HEK293 (cell line): ENCODE measurements around the gene NF2.

Source experiments
- CTCF ChIA-PET: fragments of 350-600 bp; formaldehyde crosslinking; extraction: SDS; loops from one replicate; lab custom pipeline; 2021; ENCODE audit warnings: antibody characterized with exemption; lab: Yijun Ruan, JAX
- POLR2A ChIA-PET: fragments of 300-600 bp; formaldehyde crosslinking; extraction: SDS; loops from one replicate; lab custom pipeline; 2020; ENCODE audit warnings: antibody characterized with exemption, inconsistent platforms; lab: Yijun Ruan, JAX
- H3K27ac ChIP-seq: fragments of 200-500 bp; sonication (Bioruptor generic); 2 replicates; pipeline ENCODE4 v1.5.1; 2014; ENCODE audit warnings: low read depth, low read length, control low read depth, inconsistent platforms; ENCODE audit errors: extremely low read depth
- H3K36me3 ChIP-seq, 2 experiments: fragments of 200-500 bp in 1 of 2; sonication (Bioruptor generic) in 1 of 2; 1 replicate in 1 of 2; 2 replicates in 1 of 2; pipeline ENCODE4 v1.5.1; 2014 to 2017; ENCODE audit warnings: inconsistent platforms in 2 of 2, low read length in 2 of 2; ENCODE audit not compliant: control insufficient read depth in 2 of 2, insufficient read depth in 1 of 2
- H3K4me1 ChIP-seq: fragments of 200-500 bp; sonication (Bioruptor generic); 2 replicates; pipeline ENCODE4 v1.5.1; 2014; ENCODE audit warnings: mild to moderate bottlenecking, low read length, inconsistent platforms; ENCODE audit not compliant: control insufficient read depth, insufficient read depth
- H3K4me3 ChIP-seq: 2 replicates; pipeline ENCODE4 v1.5.1; 2011; ENCODE audit warnings: low read depth, mild to moderate bottlenecking, control low read depth, low read length, moderate library complexity
- H3K9me3 ChIP-seq: fragments of 200-500 bp; sonication (Bioruptor generic); 2 replicates; pipeline ENCODE4 v1.5.1; 2014; ENCODE audit warnings: low read depth, low read length, inconsistent platforms; ENCODE audit not compliant: control insufficient read depth, insufficient read depth
- BCL11B ChIP-seq: fragments of 450-650 bp; formaldehyde crosslinking; IDR thresholded peaks from 2 replicates; pipeline ENCODE4 v1.5.1; 2016; ENCODE audit warnings: low read depth, missing biosample characterization, missing genetic modification characterization
- EGR2 ChIP-seq: fragments of 450-650 bp; formaldehyde crosslinking; IDR thresholded peaks from 2 replicates; pipeline ENCODE4 v1.5.1; 2016; ENCODE audit warnings: low read depth, missing biosample characterization, missing genetic modification characterization
- KLF8 ChIP-seq: fragments of 450-650 bp; formaldehyde crosslinking; IDR thresholded peaks from 2 replicates; pipeline ENCODE4 v1.5.1; 2016; ENCODE audit warnings: missing biosample characterization, missing genetic modification characterization
- KLF9 ChIP-seq: fragments of 450-650 bp; formaldehyde crosslinking; IDR thresholded peaks from 2 replicates; pipeline ENCODE4 v1.5.1; 2016; ENCODE audit warnings: missing biosample characterization, missing genetic modification characterization, low read depth
- MEIS1 ChIP-seq: sonication (generic); formaldehyde crosslinking; IDR thresholded peaks from 2 replicates; pipeline ENCODE4 v1.8.1; 2022; ENCODE audit warnings: missing genetic modification reagents, mild to moderate bottlenecking, borderline replicate concordance
- MZF1 ChIP-seq: fragments of 450-650 bp; formaldehyde crosslinking; IDR thresholded peaks from 2 replicates; pipeline ENCODE4 v1.5.1; 2017; ENCODE audit warnings: missing biosample characterization, missing genetic modification characterization, borderline replicate concordance
- REST ChIP-seq: fragments of 450-650 bp; formaldehyde crosslinking; IDR thresholded peaks from 2 replicates; pipeline ENCODE4 v1.5.1; 2016; ENCODE audit warnings: missing biosample characterization, missing genetic modification characterization
- SCRT2 ChIP-seq: fragments of 450-650 bp; formaldehyde crosslinking; IDR thresholded peaks from 2 replicates; pipeline ENCODE4 v1.5.1; 2016; ENCODE audit warnings: missing biosample characterization, missing genetic modification characterization
- ZBTB17 ChIP-seq: fragments of 450-650 bp; formaldehyde crosslinking; IDR thresholded peaks from 2 replicates; pipeline ENCODE4 v1.5.1; 2016; ENCODE audit warnings: missing biosample characterization, missing genetic modification characterization
- ZBTB6 ChIP-seq: fragments of 450-650 bp; formaldehyde crosslinking; IDR thresholded peaks from 2 replicates; pipeline ENCODE4 v1.5.1; 2017; ENCODE audit warnings: missing biosample characterization, missing genetic modification characterization
- ZNF157 ChIP-seq: fragments of 450-650 bp; formaldehyde crosslinking; IDR thresholded peaks from 2 replicates; pipeline ENCODE4 v1.5.1; 2016; ENCODE audit warnings: missing biosample characterization, missing genetic modification characterization
- ZNF221 ChIP-seq: fragments of 450-650 bp; formaldehyde crosslinking; IDR thresholded peaks from 2 replicates; pipeline ENCODE4 v1.5.1; 2017; ENCODE audit warnings: missing biosample characterization, missing genetic modification characterization, borderline replicate concordance
- ZNF23 ChIP-seq: fragments of 450-650 bp; formaldehyde crosslinking; IDR thresholded peaks from 2 replicates; pipeline ENCODE4 v1.5.1; 2016; ENCODE audit warnings: missing biosample characterization, missing genetic modification characterization, borderline replicate concordance
- ZNF354C ChIP-seq: fragments of 450-650 bp; formaldehyde crosslinking; IDR thresholded peaks from 2 replicates; pipeline ENCODE4 v1.5.1; 2016; ENCODE audit warnings: missing biosample characterization, missing genetic modification characterization, low read depth, borderline replicate concordance
- ZNF391 ChIP-seq: fragments of 450-650 bp; formaldehyde crosslinking; IDR thresholded peaks from 2 replicates; pipeline ENCODE4 v1.5.1; 2016; ENCODE audit warnings: low read depth, missing biosample characterization, missing genetic modification characterization, borderline replicate concordance
- ZNF514 ChIP-seq: fragments of 450-650 bp; formaldehyde crosslinking; IDR thresholded peaks from 2 replicates; pipeline ENCODE4 v1.5.1; 2016; ENCODE audit warnings: missing biosample characterization, missing genetic modification characterization
- ZNF518A ChIP-seq: fragments of 450-650 bp; formaldehyde crosslinking; conservative IDR thresholded peaks from 2 replicates; pipeline ENCODE4 v1.5.1; 2016; ENCODE audit warnings: low read depth, missing biosample characterization, missing genetic modification characterization
- ZNF529 ChIP-seq: fragments of 450-650 bp; formaldehyde crosslinking; IDR thresholded peaks from 2 replicates; pipeline ENCODE4 v1.5.1; 2017; ENCODE audit warnings: missing genetic modification characterization, missing biosample characterization; ENCODE audit not compliant: insufficient replicate concordance
- ZNF561 ChIP-seq: fragments of 450-650 bp; IDR thresholded peaks from 2 replicates; pipeline ENCODE4 v1.5.1; 2018; ENCODE audit warnings: missing biosample characterization, missing genetic modification characterization, borderline replicate concordance
- ZNF610 ChIP-seq: fragments of 450-650 bp; formaldehyde crosslinking; IDR thresholded peaks from 2 replicates; pipeline ENCODE4 v1.5.1; 2016; ENCODE audit warnings: missing biosample characterization, missing genetic modification characterization, borderline replicate concordance
- ZNF76 ChIP-seq: fragments of 450-650 bp; formaldehyde crosslinking; IDR thresholded peaks from 2 replicates; pipeline ENCODE4; 2016; ENCODE audit warnings: low read depth, missing biosample characterization, missing genetic modification characterization, borderline replicate concordance
- ZNF837 ChIP-seq: fragments of 450-650 bp; formaldehyde crosslinking; IDR thresholded peaks from 2 replicates; pipeline ENCODE4 v1.5.1; 2016; ENCODE audit warnings: missing biosample characterization, missing genetic modification characterization
- ZSCAN16 ChIP-seq: fragments of 450-650 bp; formaldehyde crosslinking; IDR thresholded peaks from 2 replicates; pipeline ENCODE4 v1.5.1; 2016; ENCODE audit warnings: missing biosample characterization, missing genetic modification characterization
- ZSCAN23 ChIP-seq: fragments of 450-650 bp; formaldehyde crosslinking; IDR thresholded peaks from 2 replicates; pipeline ENCODE4 v1.5.1; 2016; ENCODE audit warnings: missing biosample characterization, missing genetic modification characterization
- ZSCAN4 ChIP-seq: fragments of 450-650 bp; formaldehyde crosslinking; IDR thresholded peaks from 2 replicates; pipeline ENCODE4 v1.5.1; 2017; ENCODE audit warnings: missing biosample characterization, missing genetic modification characterization

NF2 gene

GRCh38 chr22:29741926-29742325 is 138.5 kb downstream of the NF2 start:
- CTCF ChIA-PET, result interaction anchor here (0.7 to 1.2 kb wide), 3 partner anchors 15 to 347 kb away, joined by 3 to 5 read pairs (median 4); no protein-coding TSS in a partner anchor
- H3K4me1 ChIP-seq, result no peaks in the 10 kb centered on the region
- H3K36me3 ChIP-seq, result peaks cover 0 to 39% of the 10 kb centered on the region in 2 experiments; a peak in 2 of 3 replicates
- H3K27ac ChIP-seq, result no peak overlapping the region
- TF ChIP-seq KLF8 (no peak), ZNF221 (tag by site-specific recombination) (no peak), ZSCAN16 (tag by site-specific recombination) (no peak), ZNF23 (tag by site-specific recombination) (no peak), KLF9 (tag by site-specific recombination) (no peak), ZNF514 (tag by site-specific recombination) (no peak), ZNF391 (tag by site-specific recombination) (no peak), ZBTB17 (tag by site-specific recombination) (0 out of 2 replicates have a peak, but pooled peaks have one; percentile 18), ZNF518A (no peak), SCRT2 (tag by site-specific recombination) (0 out of 2 replicates have a peak, but pooled peaks have one; percentile 16), MEIS1 (CRISPR knock-in tag) (no peak), ZSCAN4 (tag by site-specific recombination) (no peak), ZNF837 (no peak), ZNF76 (tag by site-specific recombination) (no peak), ZBTB6 (tag by site-specific recombination) (no peak)
- TF ChIP-seq, all 188 proteins: peak for 2
- POLR2A ChIA-PET, result no interaction called here
- no peak overlapping the region for H3K4me3 ChIP-seq
- H3K9me3 ChIP-seq, result no peaks in the 10 kb centered on the region

- Histone ChIP-seq H3K4me1 (no peaks in the 10 kb centered on the region), H3K27ac (no peak overlapping the region), H3K36me3 (peaks cover 0 to 43% of the 10 kb centered on the region in 2 experiments; a peak in 2 of 3 replicates), H3K9me3 (no peaks in the 10 kb centered on the region), H3K4me3 (no peak overlapping the region)
- ChIA-PET CTCF (interaction anchor here (1.2 kb wide), 1 partner anchor 263 kb away, joined by 5 read pairs; no protein-coding TSS in a partner anchor), POLR2A (no interaction called here)
- no peak for TF ChIP-seq ZNF157 (tag by site-specific recombination)
- no peak for TF ChIP-seq ZNF354C (tag by site-specific recombination)
- TF ChIP-seq MZF1 (tag by site-specific recombination), result no peak
- TF ChIP-seq ZSCAN23 (tag by site-specific recombination), result no peak
- TF ChIP-seq KLF8, result no peak
- no peak for TF ChIP-seq ZNF561 (tag by site-specific recombination)
- no peak for TF ChIP-seq ZNF610 (tag by site-specific recombination)
- TF ChIP-seq ZBTB17 (tag by site-specific recombination), result no peak
- no peak for TF ChIP-seq BCL11B (tag by site-specific recombination)
- no peak for TF ChIP-seq EGR2
- TF ChIP-seq REST (tag by site-specific recombination), result no peak
- TF ChIP-seq ZNF529, result no peak
Measured at GRCh38 chr22:29742326-29742725, 138.9 kb downstream of the NF2 start.
